HepG2 (cell line): ENCODE data around the gene ABCB6. TPM values are rescaled to one million over a fixed set of nuclear protein-coding genes. Genes with fewer than 3 reads are reported as not detected.

Source experiments
- ARID2 ChIP-seq: sonication (generic); formaldehyde crosslinking; IDR thresholded peaks from 2 replicates; pipeline ENCODE4 v1.8.1; 2022; ENCODE audit warnings: mild to moderate bottlenecking, missing genetic modification reagents, borderline replicate concordance
- ATM ChIP-seq: fragments of 450-650 bp; IDR thresholded peaks from 2 replicates; pipeline ENCODE4 v1.7.1; 2017; ENCODE audit warnings: mild to moderate bottlenecking, borderline replicate concordance
- BCL3 ChIP-seq: sonication (generic); formaldehyde crosslinking; IDR thresholded peaks from 2 replicates; pipeline ENCODE4 v1.5.1; 2020; ENCODE audit warnings: mild to moderate bottlenecking, missing genetic modification reagents, moderate library complexity
- CSRNP1 ChIP-seq: sonication (generic); formaldehyde crosslinking; IDR thresholded peaks from 2 replicates; pipeline ENCODE4 v1.8.1; 2023; ENCODE audit warnings: mild to moderate bottlenecking, missing genetic modification reagents
- FOXA3 ChIP-seq: IDR thresholded peaks from 2 replicates; pipeline ENCODE4 v1.6.1; 2016; ENCODE audit warnings: missing genetic modification reagents, missing compliant biosample characterization
- KDM2A ChIP-seq: sonication (generic); formaldehyde crosslinking; IDR thresholded peaks from 2 replicates; pipeline ENCODE4 v1.4.0; 2020; ENCODE audit warnings: low read depth, missing genetic modification reagents, borderline replicate concordance
- MLX ChIP-seq: IDR thresholded peaks from 2 replicates; pipeline ENCODE4 v1.6.1; 2016
- POGK ChIP-seq: sonication (generic); formaldehyde crosslinking; conservative IDR thresholded peaks from 2 replicates; pipeline ENCODE4 v1.8.0; 2022; ENCODE audit warnings: mild to moderate bottlenecking, moderate library complexity, missing genetic modification reagents
- SP1 ChIP-seq, 2 experiments: fragments of 450-650 bp in 1 of 2; sonication (generic) in 1 of 2; formaldehyde crosslinking in 1 of 2; IDR thresholded peaks; 2 replicates each; pipeline versions ENCODE4 v1.4.0 to v1.6.1; 2016 to 2020; ENCODE audit warnings: missing genetic modification reagents in 1 of 2
- SPEN ChIP-seq: sonication (generic); formaldehyde crosslinking; IDR thresholded peaks from 2 replicates; pipeline ENCODE4 v1.5.1; 2020; ENCODE audit warnings: low read depth, mild to moderate bottlenecking, missing genetic modification reagents
- ZNF263 ChIP-seq: sonication (generic); formaldehyde crosslinking; IDR thresholded peaks from 2 replicates; pipeline ENCODE4 v1.4.0; 2020; ENCODE audit warnings: missing genetic modification reagents
- ZNF317 ChIP-seq: sonication (generic); formaldehyde crosslinking; IDR thresholded peaks from 2 replicates; pipeline ENCODE4 v1.5.0; 2020; ENCODE audit warnings: mild to moderate bottlenecking, missing genetic modification reagents
- ZNF333 ChIP-seq: sonication (generic); formaldehyde crosslinking; IDR thresholded peaks from 2 replicates; pipeline ENCODE4 v1.4.0; 2020; ENCODE audit warnings: mild to moderate bottlenecking, missing genetic modification reagents, borderline replicate concordance
- ZNF572 ChIP-seq: sonication (generic); formaldehyde crosslinking; IDR thresholded peaks from 2 replicates; pipeline ENCODE4 v1.5.1; 2020; ENCODE audit warnings: mild to moderate bottlenecking, missing genetic modification reagents
- ZNF629 ChIP-seq: sonication (generic); formaldehyde crosslinking; conservative IDR thresholded peaks from 2 replicates; pipeline ENCODE4 v1.5.0; 2020; ENCODE audit warnings: missing genetic modification reagents
- ZNF83 ChIP-seq: sonication (generic); formaldehyde crosslinking; IDR thresholded peaks from 2 replicates; pipeline ENCODE4 v1.4.0; 2020; ENCODE audit warnings: missing genetic modification reagents, mild to moderate bottlenecking, borderline replicate concordance
- ZSCAN25 ChIP-seq: sonication (generic); formaldehyde crosslinking; IDR thresholded peaks from 2 replicates; pipeline ENCODE4 v1.8.0; 2022; ENCODE audit warnings: mild to moderate bottlenecking, missing genetic modification reagents
- polyA plus RNA-seq, 8 experiments: library from polyadenylated mRNA; depleted of rRNA in 3 of 8; stranded (reverse) in 7 of 8; unstranded in 1 of 8; fragments of >200 nt; fragmentation: Illumina TruSeq in 4 of 8; extraction: Trizol in 4 of 8; gene quantifications; 2 replicates each; pipeline versions ENCODE4 v1.2.1 to v1.2.3, GENCODE V29; 2011 to 2016; ENCODE audit warnings: low read depth in 4 of 8, missing spikeins in 1 of 8, mixed read lengths in 1 of 8; ENCODE audit not compliant: insufficient read depth in 1 of 8
- total RNA-seq, 5 experiments: library from RNA; depleted of rRNA; stranded (reverse); fragments of >200 nt; fragmentation: Illumina TruSeq; extraction: Trizol; gene quantifications; 2 replicates each; pipeline ENCODE4 v1.2.3, GENCODE V29; 2016; ENCODE audit warnings: low read depth in 1 of 5
- TF ChIP-seq, protein P1 (sequence below): sonication (generic); formaldehyde crosslinking; IDR thresholded peaks from 2 replicates; pipeline ENCODE4 v1.5.0; 2020; ENCODE audit warnings: missing genetic modification reagents
- TF ChIP-seq, protein P2 (sequence below): IDR thresholded peaks from 2 replicates; pipeline ENCODE4 v1.6.1; 2016; ENCODE audit warnings: missing genetic modification reagents, missing compliant biosample characterization
- TF ChIP-seq, protein P3 (sequence below): IDR thresholded peaks from 2 replicates; pipeline ENCODE4 v1.6.1; 2016; ENCODE audit warnings: mild to moderate bottlenecking, missing biosample characterization, missing genetic modification reagents

ABCB6 gene
- total and polyA plus RNA-seq, 2 of the 13 experiments (the other 11 are each of a cell fraction or from before 2014, with no cell fraction given): 91.1 to 137 TPM

GRCh38 chr2:219206328-219207133 is 12.2 kb downstream of the ABCB6 start, which contains the start of gene ZFAND2B (continued):
- TF ChIP-seq POGK (CRISPR knock-in tag): peak; percentile 81
- TF ChIP-seq ZNF83 (CRISPR knock-in tag): no peak
- peak; percentile 99 for TF ChIP-seq KDM2A
- TF ChIP-seq ZNF629 (CRISPR knock-in tag): peak; percentile 11; the same call in 1 of the 2 replicates
- peak; percentile 98 for TF ChIP-seq ARID2 (CRISPR knock-in tag)
- TF ChIP-seq, protein P1, sequence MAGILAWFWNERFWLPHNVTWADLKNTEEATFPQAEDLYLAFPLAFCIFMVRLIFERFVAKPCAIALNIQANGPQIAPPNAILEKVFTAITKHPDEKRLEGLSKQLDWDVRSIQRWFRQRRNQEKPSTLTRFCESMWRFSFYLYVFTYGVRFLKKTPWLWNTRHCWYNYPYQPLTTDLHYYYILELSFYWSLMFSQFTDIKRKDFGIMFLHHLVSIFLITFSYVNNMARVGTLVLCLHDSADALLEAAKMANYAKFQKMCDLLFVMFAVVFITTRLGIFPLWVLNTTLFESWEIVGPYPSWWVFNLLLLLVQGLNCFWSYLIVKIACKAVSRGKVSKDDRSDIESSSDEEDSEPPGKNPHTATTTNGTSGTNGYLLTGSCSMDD (CRISPR knock-in tag): no peak
- peak; percentile 89 for TF ChIP-seq SPEN (CRISPR knock-in tag)
- TF ChIP-seq, protein P2, sequence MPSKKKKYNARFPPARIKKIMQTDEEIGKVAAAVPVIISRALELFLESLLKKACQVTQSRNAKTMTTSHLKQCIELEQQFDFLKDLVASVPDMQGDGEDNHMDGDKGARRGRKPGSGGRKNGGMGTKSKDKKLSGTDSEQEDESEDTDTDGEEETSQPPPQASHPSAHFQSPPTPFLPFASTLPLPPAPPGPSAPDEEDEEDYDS (CRISPR knock-in tag): peak; percentile 60; the same call in 1 of the 2 replicates
- TF ChIP-seq ZNF263: peak; percentile 57
- no peak for TF ChIP-seq MLX (CRISPR knock-in tag)
- TF ChIP-seq BCL3 (CRISPR knock-in tag): peak; percentile 81
- TF ChIP-seq ZNF572: 0 out of 2 replicates have a peak, but pooled peaks have one; percentile 33
- peak; percentile 89 for TF ChIP-seq CSRNP1 (CRISPR knock-in tag)
- TF ChIP-seq, protein P3, sequence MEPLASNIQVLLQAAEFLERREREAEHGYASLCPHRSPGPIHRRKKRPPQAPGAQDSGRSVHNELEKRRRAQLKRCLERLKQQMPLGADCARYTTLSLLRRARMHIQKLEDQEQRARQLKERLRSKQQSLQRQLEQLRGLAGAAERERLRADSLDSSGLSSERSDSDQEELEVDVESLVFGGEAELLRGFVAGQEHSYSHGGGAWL: peak; percentile 69
- TF ChIP-seq FOXA3 (CRISPR knock-in tag): peak; percentile 29; the same call in 1 of the 2 replicates
- no peak for TF ChIP-seq ATM
- no peak for TF ChIP-seq SP1 (IDR thresholded peaks at IDR 0.05)
- TF ChIP-seq SP1 (CRISPR knock-in tag; IDR thresholded peaks at IDR 0.05): no peak
- peak; percentile 28; the same call in 1 of the 2 replicates for TF ChIP-seq ZSCAN25 (CRISPR knock-in tag)
- TF ChIP-seq ZNF333 (CRISPR knock-in tag): peak; percentile 98
- TF ChIP-seq ZNF317 (CRISPR knock-in tag): 0 out of 2 replicates have a peak, but pooled peaks have one; percentile 72
